CD4-positive, alpha-beta T cell (primary cell): Measurements from ENCODE around the gene KIAA0232. TPM values are rescaled to one million over a fixed set of nuclear protein-coding genes. Genes with fewer than 3 reads are reported as not detected.

Source experiments
- ATAC-seq: fragments of 200-7000 bp; cut with Tn5 transposase; one replicate; pipeline ENCODE4 v1.10.0; 2022; ENCODE audit warnings: mild to moderate bottlenecking; ENCODE audit not compliant: poor library complexity
- CTCF ChIA-PET: fragments of 350-600 bp; sonication (Branson Sonifier 250); formaldehyde crosslinking; loops from one replicate; lab custom pipeline; 2021; ENCODE audit warnings: antibody characterized with exemption, inconsistent platforms; lab: Charles Lee
- POLR2A ChIA-PET: fragments of 350-600 bp; sonication (Branson Sonifier 250); formaldehyde crosslinking; loops from one replicate; lab custom pipeline; 2021; ENCODE audit warnings: antibody characterized with exemption, inconsistent platforms; lab: Charles Lee
- DNase-seq, 14 experiments: peaks; one replicate each; pipeline ENCODE4 v3.0.0-alpha.2; 2013 to 2020; ENCODE audit warnings: mixed read lengths in 2 of 14
- H3K27ac ChIP-seq, 2 donors: one replicate each; pipeline versions ENCODE4 v1.5.1 to v1.7.0; 2013; ENCODE audit warnings: low read length in 2 of 2, low read depth in 1 of 2, mild to moderate bottlenecking in 1 of 2
- H3K27me3 ChIP-seq, 2 experiments: 1 replicate in 1 of 2; 2 replicates in 1 of 2; pipeline versions ENCODE4 v1.6.1 to v1.7.0; 2013; ENCODE audit warnings: low read length in 2 of 2, control low read depth in 1 of 2, mild to moderate bottlenecking in 1 of 2, moderate library complexity in 1 of 2; ENCODE audit not compliant: insufficient read depth in 2 of 2, control insufficient read depth in 1 of 2
- H3K36me3 ChIP-seq: one replicate; pipeline ENCODE4 v1.6.1; 2013; ENCODE audit warnings: low read length, control low read depth; ENCODE audit not compliant: insufficient read depth
- H3K4me1 ChIP-seq: one replicate; pipeline ENCODE4 v1.6.1; 2013; ENCODE audit warnings: low read length, control low read depth; ENCODE audit not compliant: insufficient read depth
- H3K4me3 ChIP-seq: one replicate; pipeline ENCODE4 v1.5.1; 2013; ENCODE audit warnings: mild to moderate bottlenecking, low read length, moderate library complexity
- H3K9me3 ChIP-seq, 2 experiments: 1 replicate in 1 of 2; 2 replicates in 1 of 2; pipeline versions ENCODE4 v1.6.1 to v1.7.0; 2013; ENCODE audit warnings: low read length in 2 of 2, mild to moderate bottlenecking in 2 of 2, control low read depth in 1 of 2, moderate library complexity in 1 of 2; ENCODE audit not compliant: control insufficient read depth in 1 of 2, insufficient read depth in 1 of 2
- H3K27ac Mint-ChIP-seq: one replicate; pipeline ENCODE4 v1.8.0; 2020; ENCODE audit warnings: mixed read lengths
- H3K27me3 Mint-ChIP-seq: one replicate; pipeline ENCODE4 v1.8.0; 2021; ENCODE audit warnings: mixed read lengths
- H3K36me3 Mint-ChIP-seq: one replicate; pipeline ENCODE4 v1.8.0; 2021; ENCODE audit warnings: low read depth, mixed read lengths
- H3K4me1 Mint-ChIP-seq: one replicate; pipeline ENCODE4 v1.8.0; 2021; ENCODE audit warnings: low read depth, mixed read lengths
- H3K4me3 Mint-ChIP-seq: one replicate; pipeline ENCODE4 v1.8.0; 2020; ENCODE audit warnings: mild to moderate bottlenecking, mixed read lengths
- H3K9me3 Mint-ChIP-seq: one replicate; pipeline ENCODE4 v1.8.0; 2020; ENCODE audit warnings: mixed read lengths
- intact Hi-C, 2 experiments: fragments of 100-400 bp; cut with DNase I in 1 of 2; cut with micrococcal nuclease in 1 of 2; formaldehyde crosslinking; loops; one replicate each; pipeline versions ENCODE4 v1.15.1 to v1.9.0; 2023 to 2025; cut with DNase I, micrococcal nuclease
- total RNA-seq, 174 experiments: library from RNA in 2 of 174; stranded (reverse) in 2 of 174; gene quantifications; one replicate each; pipeline ENCODE4 v1.2.3 and lab custom pipeline; 2021 to 2026
- TF ChIP-seq, protein P1 (sequence below): fragments of 200-600 bp; IDR thresholded peaks from one replicate; pipeline ENCODE4 v1.8.0; 2022; ENCODE audit warnings: antibody characterized with exemption, mild to moderate bottlenecking

Gene KIAA0232
- total RNA-seq, 2 experiments from 2014 or later = 15.3 to 17.8 TPM

DNA sequence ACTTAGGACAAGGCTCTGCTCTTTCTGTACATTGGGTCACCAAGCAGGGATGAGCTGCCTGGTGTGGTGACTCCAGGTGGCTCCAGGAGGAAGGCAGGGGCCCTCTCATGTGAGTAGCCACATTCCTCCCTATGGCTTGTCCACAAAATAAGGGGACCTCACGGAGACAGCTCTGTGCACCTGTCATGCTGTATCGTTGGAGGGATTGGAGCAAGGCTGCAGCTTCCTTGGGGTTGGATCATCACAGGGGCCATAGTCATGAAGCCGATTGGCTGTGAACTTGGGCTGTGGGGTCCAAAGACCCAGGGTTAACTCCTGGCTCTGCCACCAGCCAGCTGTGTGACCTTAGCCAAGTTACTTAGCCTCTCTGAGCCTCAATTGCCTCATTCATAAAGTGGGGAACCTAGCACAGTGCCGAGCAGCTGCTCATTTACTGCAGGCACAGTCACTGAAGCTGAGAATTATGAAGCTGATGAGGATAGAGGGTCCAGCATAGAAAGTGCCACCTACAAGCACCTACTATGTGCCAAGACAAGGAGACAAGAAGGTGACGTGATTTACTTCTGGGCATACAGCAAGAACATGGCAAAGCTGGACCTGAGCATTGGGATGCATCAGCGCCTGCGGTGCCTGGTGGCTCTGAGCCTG, 11.8 kb upstream of the KIAA0232 start:
- TF ChIP-seq, protein P1, sequence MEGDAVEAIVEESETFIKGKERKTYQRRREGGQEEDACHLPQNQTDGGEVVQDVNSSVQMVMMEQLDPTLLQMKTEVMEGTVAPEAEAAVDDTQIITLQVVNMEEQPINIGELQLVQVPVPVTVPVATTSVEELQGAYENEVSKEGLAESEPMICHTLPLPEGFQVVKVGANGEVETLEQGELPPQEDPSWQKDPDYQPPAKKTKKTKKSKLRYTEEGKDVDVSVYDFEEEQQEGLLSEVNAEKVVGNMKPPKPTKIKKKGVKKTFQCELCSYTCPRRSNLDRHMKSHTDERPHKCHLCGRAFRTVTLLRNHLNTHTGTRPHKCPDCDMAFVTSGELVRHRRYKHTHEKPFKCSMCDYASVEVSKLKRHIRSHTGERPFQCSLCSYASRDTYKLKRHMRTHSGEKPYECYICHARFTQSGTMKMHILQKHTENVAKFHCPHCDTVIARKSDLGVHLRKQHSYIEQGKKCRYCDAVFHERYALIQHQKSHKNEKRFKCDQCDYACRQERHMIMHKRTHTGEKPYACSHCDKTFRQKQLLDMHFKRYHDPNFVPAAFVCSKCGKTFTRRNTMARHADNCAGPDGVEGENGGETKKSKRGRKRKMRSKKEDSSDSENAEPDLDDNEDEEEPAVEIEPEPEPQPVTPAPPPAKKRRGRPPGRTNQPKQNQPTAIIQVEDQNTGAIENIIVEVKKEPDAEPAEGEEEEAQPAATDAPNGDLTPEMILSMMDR = no peak
- intact Hi-C loops = no loop called here
- no peak overlapping the region for H3K27ac ChIP-seq
- no peak overlapping the region for H3K27ac Mint-ChIP-seq
- DNase-seq = no peak
- no peaks in the 10 kb centered on the region for H3K36me3 ChIP-seq
- H3K9me3 ChIP-seq = no peaks in the 10 kb centered on the region
- H3K4me1 ChIP-seq = peaks cover 25% of the 10 kb centered on the region
- H3K27me3 ChIP-seq = no peaks in the 10 kb centered on the region
- ChIA-PET CTCF (no interaction called here), POLR2A (no interaction called here)
- H3K4me1 Mint-ChIP-seq = peaks cover 17% of the 10 kb centered on the region
- no peaks in the 10 kb centered on the region for H3K27me3 Mint-ChIP-seq
- ATAC-seq = no peak
- H3K9me3 Mint-ChIP-seq = no peaks in the 10 kb centered on the region
- H3K36me3 Mint-ChIP-seq = no peaks in the 10 kb centered on the region
- H3K4me3 Mint-ChIP-seq = no peak overlapping the region
- H3K4me3 ChIP-seq = no peak overlapping the region

DNA sequence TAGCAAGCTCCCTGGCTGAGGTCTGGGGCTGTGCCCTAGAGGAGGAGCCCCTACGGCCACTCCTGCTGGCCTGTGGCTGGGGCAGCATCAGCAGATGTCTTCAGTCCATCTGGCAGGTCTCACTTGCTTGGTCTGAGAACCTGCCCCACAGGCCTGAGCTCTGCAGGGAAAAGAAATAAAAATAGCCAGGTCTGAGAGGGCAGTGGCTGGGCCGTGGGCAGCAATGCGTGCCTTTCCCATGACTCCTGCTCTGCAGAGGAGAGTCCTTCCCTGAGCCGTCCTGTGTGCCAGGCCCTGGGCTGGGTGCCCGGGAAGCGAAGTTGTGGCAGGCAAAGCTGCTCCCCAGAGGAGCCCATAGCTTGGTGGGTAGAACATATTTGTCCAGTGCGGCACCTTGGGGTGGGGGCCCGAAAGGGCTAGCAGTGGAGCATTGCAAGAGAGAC, 11.3 kb upstream of the KIAA0232 start:
- no peak overlapping the region for H3K27ac ChIP-seq
- Mint-ChIP-seq H3K4me1 (peaks cover 17% of the 10 kb centered on the region), H3K36me3 (no peaks in the 10 kb centered on the region), H3K4me3 (no peak overlapping the region), H3K27ac (no peak overlapping the region), H3K9me3 (no peaks in the 10 kb centered on the region), H3K27me3 (no peaks in the 10 kb centered on the region)
- H3K27me3 ChIP-seq = no peaks in the 10 kb centered on the region
- no peaks in the 10 kb centered on the region for H3K36me3 ChIP-seq
- DNase-seq = no peak
- peaks cover 26% of the 10 kb centered on the region for H3K4me1 ChIP-seq
- CTCF ChIA-PET = no interaction called here
- no peak overlapping the region for H3K4me3 ChIP-seq
- TF ChIP-seq, protein P1 = no peak
- no peak for ATAC-seq
- no peaks in the 10 kb centered on the region for H3K9me3 ChIP-seq
- POLR2A ChIA-PET = no interaction called here
- intact Hi-C loops = no loop called here

GRCh38 chr4:6772223-6772928, 10.2 kb upstream of the KIAA0232 start:
- Mint-ChIP-seq H3K27ac (no peak overlapping the region), H3K4me1 (peaks cover 24% of the 10 kb centered on the region), H3K4me3 (no peak overlapping the region), H3K9me3 (no peaks in the 10 kb centered on the region), H3K36me3 (no peaks in the 10 kb centered on the region), H3K27me3 (no peaks in the 10 kb centered on the region)
- Histone ChIP-seq H3K27ac (no peak overlapping the region), H3K9me3 (no peaks in the 10 kb centered on the region), H3K36me3 (no peaks in the 10 kb centered on the region), H3K27me3 (no peaks in the 10 kb centered on the region), H3K4me3 (no peak overlapping the region), H3K4me1 (peaks cover 36% of the 10 kb centered on the region)
- intact Hi-C loops = no loop called here
- DNase-seq (no peak), ATAC-seq (no peak)
- ChIA-PET CTCF (no interaction called here), POLR2A (interaction anchor here (0.6 kb wide), 1 partner anchor 1962 kb away, joined by 3 read pairs; no protein-coding TSS in a partner anchor)
- TF ChIP-seq, protein P1 = no peak
